Rectal smooth muscle tissue (tissue), 1 donor: ENCODE results near the gene BBC3.

Source experiments
- H3K27ac ChIP-seq: one replicate; pipeline ENCODE4 v1.7.0; 2013; ENCODE audit warnings: low read depth, low read length, inconsistent platforms
- H3K27me3 ChIP-seq: one replicate; pipeline ENCODE4 v1.7.0; 2013; ENCODE audit warnings: low read length; ENCODE audit not compliant: control insufficient read depth, insufficient read depth
- H3K36me3 ChIP-seq: one replicate; pipeline ENCODE4 v1.7.0; 2013; ENCODE audit warnings: low read length; ENCODE audit not compliant: control insufficient read depth, insufficient read depth
- H3K4me1 ChIP-seq: one replicate; pipeline ENCODE4 v1.7.0; 2013; ENCODE audit warnings: low read length; ENCODE audit not compliant: control insufficient read depth, insufficient read depth
- H3K4me3 ChIP-seq: one replicate; pipeline ENCODE4 v1.7.0; 2013; ENCODE audit warnings: low read length
- H3K9ac ChIP-seq: one replicate; pipeline ENCODE4 v1.7.0; 2013; ENCODE audit warnings: low read length

BBC3 gene

GRCh38 chr19:47188507-47189033, 42.4 kb downstream of the BBC3 start:
- H3K4me1 ChIP-seq = peaks cover 23% of the 10 kb centered on the region

DNA sequence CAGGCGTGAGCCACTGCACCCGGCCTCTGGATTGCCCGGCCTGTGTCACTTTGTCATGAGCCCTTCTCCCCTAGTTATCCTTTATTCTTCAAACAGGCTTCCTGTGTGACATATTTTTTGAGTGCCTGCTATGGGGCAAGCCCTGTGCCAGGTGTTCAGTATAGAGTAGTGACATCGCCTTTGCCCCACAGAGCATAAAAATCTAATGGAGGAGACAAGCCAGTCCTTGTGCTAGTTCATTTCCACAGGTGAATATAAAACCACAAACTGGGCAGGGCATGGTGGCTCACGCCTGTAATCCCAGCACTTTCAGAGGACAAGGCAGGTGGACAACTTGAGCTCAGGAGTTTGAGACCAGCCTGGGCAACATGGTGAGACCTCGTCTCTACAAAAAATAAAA, 43.2 kb downstream of the BBC3 start:
- Histone ChIP-seq H3K36me3 (no peaks in the 10 kb centered on the region), H3K4me3 (no peak overlapping the region), H3K4me1 (peaks cover 23% of the 10 kb centered on the region), H3K27ac (peak overlapping the region; percentile 61), H3K9ac (no peak overlapping the region), H3K27me3 (no peaks in the 10 kb centered on the region)

More at GRCh38 chr19:47188507-47189033, 42.4 kb downstream of the BBC3 start:
- Histone ChIP-seq H3K4me3 (no peak overlapping the region), H3K27me3 (no peaks in the 10 kb centered on the region), H3K36me3 (no peaks in the 10 kb centered on the region), H3K27ac (peak overlapping the region; percentile 55), H3K9ac (no peak overlapping the region)

- no peak overlapping the region for H3K4me3 ChIP-seq
- no peaks in the 10 kb centered on the region for H3K36me3 ChIP-seq
- peaks cover 23% of the 10 kb centered on the region for H3K4me1 ChIP-seq
- H3K9ac ChIP-seq = no peak overlapping the region
- no peaks in the 10 kb centered on the region for H3K27me3 ChIP-seq
- H3K27ac ChIP-seq = peak overlapping the region; percentile 61
Measured at GRCh38 chr19:47187335-47187655, 43.7 kb downstream of the BBC3 start.

GRCh38 chr19:47186446-47187334, 44.3 kb downstream of the BBC3 start:
- Histone ChIP-seq H3K9ac (no peak overlapping the region), H3K27ac (peak overlapping the region; percentile 61), H3K27me3 (no peaks in the 10 kb centered on the region), H3K4me3 (no peak overlapping the region), H3K4me1 (peaks cover 23% of the 10 kb centered on the region), H3K36me3 (no peaks in the 10 kb centered on the region)

GRCh38 chr19:47183601-47184000, 47.4 kb downstream of the BBC3 start:
- Histone ChIP-seq H3K9ac (no peak overlapping the region), H3K36me3 (no peaks in the 10 kb centered on the region), H3K4me3 (no peak overlapping the region), H3K27me3 (no peaks in the 10 kb centered on the region), H3K27ac (no peak overlapping the region), H3K4me1 (peaks cover 8% of the 10 kb centered on the region)

GRCh38 chr19:47179653-47180310, 51.2 kb downstream of the BBC3 start:
- Histone ChIP-seq H3K27me3 (no peaks in the 10 kb centered on the region), H3K27ac (no peak overlapping the region), H3K4me3 (no peak overlapping the region), H3K4me1 (peaks cover 16% of the 10 kb centered on the region), H3K36me3 (peaks cover 2% of the 10 kb centered on the region), H3K9ac (no peak overlapping the region)

DNA sequence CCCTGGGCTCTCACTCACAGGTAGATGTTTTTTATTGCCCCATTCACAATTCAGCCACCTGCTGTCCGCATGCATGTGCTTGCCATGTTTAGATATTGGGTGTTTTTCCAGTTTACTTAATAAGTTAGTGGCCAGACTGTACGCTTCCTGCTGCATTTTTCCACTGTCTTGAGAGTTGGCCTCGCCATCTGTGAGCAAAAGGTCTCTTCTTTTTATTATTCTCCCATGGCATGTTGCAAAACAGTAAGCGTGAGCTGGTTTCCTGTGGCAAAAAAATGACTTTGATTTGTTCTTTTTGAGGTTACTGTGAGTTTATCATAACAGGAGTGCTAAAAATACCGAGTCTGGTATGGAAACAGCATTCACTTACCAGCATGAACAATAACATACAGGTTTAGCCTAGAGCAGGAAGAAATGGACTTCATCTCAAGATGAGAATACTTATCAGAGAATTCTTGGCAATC, 54.3 kb downstream of the BBC3 start:
- Histone ChIP-seq H3K36me3 (peaks cover 9% of the 10 kb centered on the region), H3K4me3 (no peak overlapping the region), H3K27ac (peak overlapping the region; percentile 31), H3K9ac (no peak overlapping the region), H3K27me3 (no peaks in the 10 kb centered on the region), H3K4me1 (peaks cover 16% of the 10 kb centered on the region)

DNA sequence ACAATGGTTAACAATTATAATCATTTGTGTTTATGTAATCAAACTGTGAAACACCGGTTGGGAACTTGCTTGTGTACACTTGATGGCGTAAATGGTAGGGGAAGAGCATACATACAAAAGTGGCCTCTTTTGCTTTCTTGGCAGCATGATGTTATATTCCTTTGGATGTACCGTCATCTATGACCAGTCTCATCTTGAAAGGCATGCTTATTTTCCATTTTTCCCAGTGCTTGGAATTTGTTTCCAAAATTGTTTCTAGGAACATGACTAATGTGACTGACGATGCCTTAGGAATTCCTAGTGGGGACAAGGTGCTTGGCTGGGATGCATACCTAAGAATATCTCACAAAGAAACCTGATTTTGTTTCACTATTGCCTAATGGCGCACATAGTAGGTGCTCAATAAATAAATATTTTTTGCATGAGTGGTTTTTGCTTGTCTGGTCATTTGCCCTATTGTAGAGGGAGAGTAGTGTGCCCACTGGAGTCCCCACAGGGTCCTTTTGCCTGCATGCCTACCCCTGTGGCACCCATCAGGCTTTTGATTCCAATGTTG, 54.9 kb downstream of the BBC3 start:
- Histone ChIP-seq H3K27me3 (no peaks in the 10 kb centered on the region), H3K9ac (no peak overlapping the region), H3K27ac (peak overlapping the region; percentile 31), H3K36me3 (peaks cover 9% of the 10 kb centered on the region), H3K4me3 (no peak overlapping the region), H3K4me1 (peaks cover 16% of the 10 kb centered on the region)

DNA sequence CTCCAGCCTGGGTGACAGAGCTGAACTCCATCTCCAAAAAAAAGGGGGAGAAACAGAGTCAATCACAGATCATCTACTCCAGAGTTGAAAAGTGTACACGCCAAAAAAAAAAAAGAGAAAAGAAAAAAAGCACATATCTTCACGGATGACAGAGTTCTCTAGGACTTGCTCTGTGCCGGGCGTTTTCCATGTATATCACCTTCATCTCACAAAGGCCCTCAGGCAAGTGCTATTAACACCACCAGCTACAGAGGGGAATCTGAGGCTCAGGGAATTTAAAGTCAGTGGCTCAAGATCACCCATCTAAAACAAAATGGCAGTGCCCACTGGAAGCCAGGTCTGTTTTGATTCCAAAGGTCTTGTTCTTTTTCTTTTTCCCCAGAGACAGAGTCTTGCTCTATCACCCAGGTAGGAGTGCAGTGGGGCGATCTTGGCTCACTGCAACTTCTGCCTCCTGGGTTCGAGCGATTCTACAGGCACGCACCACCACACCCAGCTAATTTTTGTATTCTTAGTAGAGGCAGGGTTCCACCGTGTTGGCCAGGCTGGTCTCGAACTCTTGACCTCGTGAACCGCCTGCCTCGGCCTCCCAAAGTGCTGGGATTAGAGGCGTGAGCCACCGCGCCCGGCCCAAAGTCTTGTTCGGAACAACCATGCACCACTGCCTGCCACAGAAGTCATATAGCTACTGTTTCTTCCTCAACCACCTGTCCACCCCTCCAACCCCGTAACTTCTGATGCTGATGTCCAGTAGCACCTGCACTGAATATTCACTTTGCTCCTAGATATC, 58.1 kb downstream of the BBC3 start:
- Histone ChIP-seq H3K27ac (no peak overlapping the region), H3K4me1 (peaks cover 16% of the 10 kb centered on the region), H3K36me3 (peaks cover 14% of the 10 kb centered on the region)

More for the DNA sequence above, 58.1 kb downstream of the BBC3 start:
- H3K9ac ChIP-seq = no peak overlapping the region
- H3K27me3 ChIP-seq = no peaks in the 10 kb centered on the region
- no peak overlapping the region for H3K4me3 ChIP-seq
